DND-41 (cell line): ENCODE results near the gene CTRB1.

Source experiments
- ATAC-seq: fragments of 200-7000 bp; cut with Tn5 transposase; 3 replicates; pipeline ENCODE4 v1.9.1; 2021; ENCODE audit warnings: low read depth; ENCODE audit not compliant: insufficient read depth
- DNase-seq: peaks from one replicate; pipeline ENCODE4 v3.0.0-alpha.2; 2020
- H2AFZ ChIP-seq: 2 replicates; pipeline ENCODE4 v1.6.0; 2012; ENCODE audit warnings: low read depth, low read length
- H3K27ac ChIP-seq: 2 replicates; pipeline ENCODE4 v1.5.1; 2012; ENCODE audit warnings: low read length, inconsistent platforms
- H3K27me3 ChIP-seq: fragments of 200-600 bp; sonication (generic); 2 replicates; pipeline ENCODE4 v1.6.0; 2012; ENCODE audit warnings: low read length, mild to moderate bottlenecking, inconsistent platforms; ENCODE audit not compliant: insufficient read depth, poor library complexity
- H3K36me3 ChIP-seq: 2 replicates; pipeline ENCODE4 v1.5.1; 2012; ENCODE audit warnings: low read length, inconsistent platforms; ENCODE audit not compliant: insufficient read depth
- H3K4me1 ChIP-seq: 2 replicates; pipeline ENCODE4 v1.5.1; 2012; ENCODE audit warnings: mild to moderate bottlenecking, low read length; ENCODE audit not compliant: insufficient read depth
- H3K4me2 ChIP-seq: 2 replicates; pipeline ENCODE4 v1.6.0; 2012; ENCODE audit warnings: mild to moderate bottlenecking, moderate library complexity, low read length, inconsistent platforms; ENCODE audit not compliant: insufficient read depth
- H3K4me3 ChIP-seq, 2 experiments: fragments of 200-600 bp in 1 of 2; shearing (Covaris generic) in 1 of 2; 2 replicates each; pipeline ENCODE4 v1.5.1; 2012 to 2016; ENCODE audit warnings: inconsistent platforms in 2 of 2, low read length in 2 of 2, mild to moderate bottlenecking in 2 of 2, low read depth in 1 of 2, moderate library complexity in 1 of 2
- H3K79me2 ChIP-seq: 2 replicates; pipeline ENCODE4 v1.6.0; 2012; ENCODE audit warnings: low read length, inconsistent platforms; ENCODE audit not compliant: insufficient read depth
- H3K9ac ChIP-seq: 2 replicates; pipeline ENCODE4 v1.6.0; 2012; ENCODE audit warnings: low read depth, mild to moderate bottlenecking, inconsistent platforms, low read length, moderate library complexity
- H3K9me3 ChIP-seq: 2 replicates; pipeline ENCODE4 v1.5.1; 2012; ENCODE audit warnings: low read length, moderate library complexity, mild to moderate bottlenecking, inconsistent platforms; ENCODE audit not compliant: insufficient read depth, severe bottlenecking
- H4K20me1 ChIP-seq: 2 replicates; pipeline ENCODE4 v1.6.0; 2012; ENCODE audit warnings: low read length; ENCODE audit not compliant: insufficient read depth
- EZH2 ChIP-seq: IDR thresholded peaks from 3 replicates; pipeline ENCODE4 v1.6.1; 2012; ENCODE audit warnings: borderline replicate concordance, low read depth, mild to moderate bottlenecking, moderate library complexity, low read length, inconsistent platforms; ENCODE audit not compliant: severe bottlenecking
- TF ChIP-seq, protein P1 (sequence below): IDR thresholded peaks from 2 replicates; pipeline ENCODE4 v1.5.1; 2012; ENCODE audit warnings: borderline replicate concordance, low read length, moderate library complexity, mild to moderate bottlenecking; ENCODE audit not compliant: poor library complexity, severe bottlenecking; ENCODE audit errors: extremely low read depth

CTRB1 gene

DNA sequence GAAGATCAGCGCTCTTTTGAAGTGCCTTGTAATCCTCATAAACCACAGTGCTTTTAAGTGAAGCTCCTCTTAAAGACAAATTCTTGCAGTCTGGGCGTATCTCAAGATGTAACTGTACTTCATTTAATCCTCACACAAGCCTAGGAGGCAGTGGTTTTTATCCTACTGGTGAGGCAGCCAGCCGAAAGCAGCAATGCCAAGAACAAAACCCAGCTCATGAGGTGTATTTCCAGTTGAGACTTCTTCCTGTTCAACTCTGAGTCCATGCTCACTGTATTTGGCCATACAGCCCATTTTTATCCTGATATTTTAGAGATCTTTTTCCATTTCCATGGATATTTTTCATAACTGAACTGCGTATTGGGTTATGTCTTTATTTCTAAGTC lies 25.5 kb upstream of the CTRB1 start:
- Histone ChIP-seq H3K4me1 (no peaks in the 10 kb centered on the region), H3K9ac (no peak overlapping the region), H2AFZ (no peak overlapping the region), H3K27ac (no peak overlapping the region), H3K4me3 (no peak overlapping the region), H3K9me3 (no peaks in the 10 kb centered on the region), H3K79me2 (no peaks in the 10 kb centered on the region), H4K20me1 (no peaks in the 10 kb centered on the region), H3K27me3 (peaks cover 4% of the 10 kb centered on the region), H3K36me3 (no peaks in the 10 kb centered on the region), H3K4me2 (no peak overlapping the region)
- no peak for DNase-seq
- no peak for ATAC-seq
- TF ChIP-seq, protein P1, sequence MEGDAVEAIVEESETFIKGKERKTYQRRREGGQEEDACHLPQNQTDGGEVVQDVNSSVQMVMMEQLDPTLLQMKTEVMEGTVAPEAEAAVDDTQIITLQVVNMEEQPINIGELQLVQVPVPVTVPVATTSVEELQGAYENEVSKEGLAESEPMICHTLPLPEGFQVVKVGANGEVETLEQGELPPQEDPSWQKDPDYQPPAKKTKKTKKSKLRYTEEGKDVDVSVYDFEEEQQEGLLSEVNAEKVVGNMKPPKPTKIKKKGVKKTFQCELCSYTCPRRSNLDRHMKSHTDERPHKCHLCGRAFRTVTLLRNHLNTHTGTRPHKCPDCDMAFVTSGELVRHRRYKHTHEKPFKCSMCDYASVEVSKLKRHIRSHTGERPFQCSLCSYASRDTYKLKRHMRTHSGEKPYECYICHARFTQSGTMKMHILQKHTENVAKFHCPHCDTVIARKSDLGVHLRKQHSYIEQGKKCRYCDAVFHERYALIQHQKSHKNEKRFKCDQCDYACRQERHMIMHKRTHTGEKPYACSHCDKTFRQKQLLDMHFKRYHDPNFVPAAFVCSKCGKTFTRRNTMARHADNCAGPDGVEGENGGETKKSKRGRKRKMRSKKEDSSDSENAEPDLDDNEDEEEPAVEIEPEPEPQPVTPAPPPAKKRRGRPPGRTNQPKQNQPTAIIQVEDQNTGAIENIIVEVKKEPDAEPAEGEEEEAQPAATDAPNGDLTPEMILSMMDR = no peak
- TF ChIP-seq EZH2 = no peak

DNA sequence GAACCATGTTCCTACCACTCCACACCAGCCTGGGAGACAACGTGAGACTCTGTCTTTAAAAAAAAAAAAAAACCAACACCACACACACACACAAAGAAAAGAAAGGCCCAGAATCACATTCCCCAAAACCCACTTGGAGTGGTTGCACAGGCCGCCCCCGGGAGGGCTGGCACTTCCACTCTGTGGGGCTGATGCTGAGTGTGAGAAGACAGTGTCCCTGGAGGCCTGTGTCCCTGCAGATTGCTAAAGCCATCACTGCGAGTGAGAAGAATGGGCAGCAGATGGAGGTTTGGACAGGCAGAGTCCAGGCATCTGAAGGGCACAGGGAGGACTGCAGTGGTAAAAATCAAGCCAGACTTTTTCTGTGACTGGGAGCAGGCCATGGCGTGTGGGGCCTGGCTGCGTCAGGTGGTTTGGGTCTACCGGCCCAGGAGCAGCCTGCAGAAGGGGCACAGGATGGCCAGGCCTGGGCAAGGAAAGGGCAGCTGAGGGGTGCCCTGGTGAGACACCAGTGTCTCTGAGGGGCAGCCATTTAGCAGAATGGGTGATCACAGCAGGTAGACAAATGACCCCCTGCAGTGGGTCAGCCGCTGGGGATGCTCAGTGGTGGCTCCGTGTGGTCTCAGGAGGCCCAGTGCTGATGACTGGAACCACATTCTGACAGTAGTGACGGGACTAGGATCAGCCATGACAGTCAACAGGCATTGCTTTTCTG lies 24.9 kb upstream of the CTRB1 start:
- Histone ChIP-seq H4K20me1 (no peaks in the 10 kb centered on the region), H3K27me3 (peaks cover 4% of the 10 kb centered on the region), H3K4me1 (no peaks in the 10 kb centered on the region), H3K79me2 (no peaks in the 10 kb centered on the region), H3K27ac (no peak overlapping the region), H3K9me3 (no peaks in the 10 kb centered on the region), H3K4me3 (no peak overlapping the region), H2AFZ (no peak overlapping the region), H3K4me2 (no peak overlapping the region), H3K9ac (no peak overlapping the region), H3K36me3 (no peaks in the 10 kb centered on the region)
- TF ChIP-seq EZH2 = no peak
- TF ChIP-seq, protein P1 = no peak
- DNase-seq (no peak), ATAC-seq (no peak)

GRCh38 chr16:75195811-75196790 lies 22.7 kb upstream of the CTRB1 start:
- TF ChIP-seq, protein P1 = no peak
- no peak for TF ChIP-seq EZH2
- H3K27ac ChIP-seq = no peak overlapping the region

More at GRCh38 chr16:75195811-75196790, 22.7 kb upstream of the CTRB1 start:
- no peaks in the 10 kb centered on the region for H3K27me3 ChIP-seq
- ATAC-seq (no peak), DNase-seq (no peak)
- no peak overlapping the region for H2AFZ ChIP-seq
- peaks cover 4% of the 10 kb centered on the region for H3K4me1 ChIP-seq
- no peaks in the 10 kb centered on the region for H3K36me3 ChIP-seq
- H3K9ac ChIP-seq = no peak overlapping the region
- H3K79me2 ChIP-seq = no peaks in the 10 kb centered on the region
- no peaks in the 10 kb centered on the region for H3K9me3 ChIP-seq
- H3K4me3 ChIP-seq = no peak overlapping the region
- H4K20me1 ChIP-seq = no peaks in the 10 kb centered on the region
- no peak overlapping the region for H3K4me2 ChIP-seq
